MM.1S (cell line): ENCODE results near the gene MFF.

Experiments used
- DNase-seq: peaks from one replicate; pipeline ENCODE4 v3.0.0-alpha.2; 2015
- H2AFZ ChIP-seq: fragments of 300-600 bp; sonication (generic); 2 replicates; pipeline ENCODE4 v1.6.0; 2016; ENCODE audit warnings: antibody characterized with exemption, low read length
- H3F3A ChIP-seq: fragments of 300-600 bp; sonication (generic); 2 replicates; pipeline ENCODE4 v1.6.1; 2016; ENCODE audit warnings: mild to moderate bottlenecking, antibody characterized with exemption, low read length, moderate library complexity, mixed read lengths; ENCODE audit not compliant: insufficient read depth
- H3K27ac ChIP-seq: fragments of 300-600 bp; sonication (generic); 2 replicates; pipeline ENCODE4 v1.5.1; 2016; ENCODE audit warnings: mild to moderate bottlenecking, low read length
- H3K27me3 ChIP-seq: fragments of 300-600 bp; sonication (generic); replicated peaks from 2 replicates; pipeline ENCODE4 v1.6.0; 2016; ENCODE audit warnings: low read length; ENCODE audit not compliant: insufficient read depth
- H3K36me3 ChIP-seq: fragments of 300-600 bp; sonication (generic); replicated peaks from 2 replicates; pipeline ENCODE4 v1.6.1; 2016; ENCODE audit warnings: mild to moderate bottlenecking, low read length, mixed read lengths; ENCODE audit not compliant: insufficient read depth
- H3K4me1 ChIP-seq: fragments of 300-600 bp; sonication (generic); 2 replicates; pipeline ENCODE4 v1.6.1; 2016; ENCODE audit warnings: low read length, mixed read lengths
- H3K4me2 ChIP-seq: fragments of 300-600 bp; sonication (generic); 2 replicates; pipeline ENCODE4 v1.6.0; 2016; ENCODE audit warnings: low read depth, low read length
- H3K4me3 ChIP-seq: fragments of 300-600 bp; sonication (generic); 2 replicates; pipeline ENCODE4 v1.5.1; 2016; ENCODE audit warnings: low read length, mixed read lengths
- H3K79me2 ChIP-seq: fragments of 300-600 bp; sonication (generic); 2 replicates; pipeline ENCODE4 v1.6.1; 2016; ENCODE audit warnings: mixed run types, low read length, mixed read lengths
- H3K9ac ChIP-seq: fragments of 300-600 bp; sonication (generic); 2 replicates; pipeline ENCODE4 v1.6.1; 2016; ENCODE audit warnings: low read length, mixed read lengths
- H3K9me2 ChIP-seq: fragments of 300-600 bp; sonication (generic); replicated peaks from 2 replicates; pipeline ENCODE4 v1.6.1; 2016; ENCODE audit warnings: mild to moderate bottlenecking, low read length, mixed read lengths; ENCODE audit not compliant: insufficient read depth
- H3K9me3 ChIP-seq: fragments of 300-600 bp; sonication (generic); replicated peaks from 2 replicates; pipeline ENCODE4 v1.6.1; 2016; ENCODE audit warnings: mild to moderate bottlenecking, low read length, mixed read lengths; ENCODE audit not compliant: insufficient read depth
- H4K20me1 ChIP-seq: fragments of 300-600 bp; sonication (generic); 2 replicates; pipeline ENCODE4 v1.6.1; 2016; ENCODE audit warnings: mild to moderate bottlenecking, low read length, moderate library complexity, mixed read lengths; ENCODE audit not compliant: insufficient read depth
- CTCF ChIP-seq: fragments of 300-600 bp; sonication (generic); IDR thresholded peaks from 2 replicates; pipeline ENCODE4 v1.5.1; 2016; ENCODE audit warnings: antibody characterized with exemption, low read length, mixed read lengths
- EZH2 ChIP-seq: fragments of 300-600 bp; sonication (generic); optimal IDR thresholded peaks from 2 replicates; pipeline ENCODE3; 2017; ENCODE audit warnings: low read depth, mild to moderate bottlenecking, antibody characterized with exemption, low read length, mixed read lengths
- EZH2phosphoT487 ChIP-seq: fragments of 300-600 bp; sonication (generic); IDR thresholded peaks from 2 replicates; pipeline ENCODE4 v1.6.1; 2018; ENCODE audit warnings: antibody characterized with exemption, low read length

The MFF gene

GRCh38 chr2:227401550-227401949 is 76.5 kb downstream of the MFF start:
- Histone ChIP-seq H3K9ac (no peak overlapping the region), H4K20me1 (no peaks in the 10 kb centered on the region), H3K9me2 (no peaks in the 10 kb centered on the region), H3K9me3 (no peaks in the 10 kb centered on the region), H3K4me2 (no peak overlapping the region), H3K27me3 (no peaks in the 10 kb centered on the region), H3K36me3 (no peaks in the 10 kb centered on the region), H2AFZ (no peak overlapping the region), H3F3A (no peaks in the 10 kb centered on the region), H3K4me3 (no peak overlapping the region), H3K27ac (no peak overlapping the region), H3K79me2 (no peaks in the 10 kb centered on the region), H3K4me1 (peaks cover 14% of the 10 kb centered on the region)
- no peak for DNase-seq
- TF ChIP-seq CTCF = no peak
- TF ChIP-seq EZH2phosphoT487 = no peak
- no peak for TF ChIP-seq EZH2

GRCh38 chr2:227402321-227402720 is 77.3 kb downstream of the MFF start:
- Histone ChIP-seq H3K36me3 (no peaks in the 10 kb centered on the region), H2AFZ (no peak overlapping the region), H3K9me2 (no peaks in the 10 kb centered on the region), H4K20me1 (no peaks in the 10 kb centered on the region), H3K9ac (no peak overlapping the region), H3K27ac (no peak overlapping the region), H3K4me2 (no peak overlapping the region), H3K79me2 (no peaks in the 10 kb centered on the region), H3K4me3 (no peak overlapping the region), H3K9me3 (no peaks in the 10 kb centered on the region), H3K4me1 (peaks cover 18% of the 10 kb centered on the region), H3F3A (no peaks in the 10 kb centered on the region), H3K27me3 (no peaks in the 10 kb centered on the region)
- DNase-seq = no peak
- TF ChIP-seq EZH2phosphoT487 (no peak), CTCF (no peak), EZH2 (no peak)

- Histone ChIP-seq H3K9ac (no peak overlapping the region), H3K79me2 (no peaks in the 10 kb centered on the region), H3K27me3 (no peaks in the 10 kb centered on the region), H3K9me3 (no peaks in the 10 kb centered on the region), H3K9me2 (no peaks in the 10 kb centered on the region), H2AFZ (no peak overlapping the region), H3K36me3 (no peaks in the 10 kb centered on the region), H4K20me1 (no peaks in the 10 kb centered on the region), H3K27ac (no peak overlapping the region), H3K4me1 (peaks cover 14% of the 10 kb centered on the region), H3K4me2 (no peak overlapping the region), H3K4me3 (no peak overlapping the region), H3F3A (no peaks in the 10 kb centered on the region)
- TF ChIP-seq CTCF (no peak), EZH2 (no peak), EZH2phosphoT487 (no peak)
- no peak for DNase-seq
Measured at GRCh38 chr2:227402959-227403358, 77.9 kb downstream of the MFF start.
